Mesenchymal stem cell (in vitro differentiated cells and primary cell): ENCODE measurements around the gene AKAP10.

Source experiments
- DNase-seq: peaks from one replicate; pipeline ENCODE4 v3.0.0-alpha.2; 2013
- H2AFZ ChIP-seq: one replicate; pipeline ENCODE4 v1.6.1; 2013; ENCODE audit warnings: low read depth, mild to moderate bottlenecking, control low read depth, inconsistent platforms, low read length, moderate library complexity
- H2AK5ac ChIP-seq: 2 replicates; pipeline ENCODE4 v1.6.1; 2013; ENCODE audit warnings: low read length, moderate library complexity, mild to moderate bottlenecking, inconsistent platforms; ENCODE audit not compliant: severe bottlenecking
- H2BK120ac ChIP-seq: one replicate; pipeline ENCODE4 v1.6.1; 2013; ENCODE audit warnings: low read depth, mild to moderate bottlenecking, inconsistent platforms, low read length, moderate library complexity
- H2BK12ac ChIP-seq, 2 experiments: one replicate each; pipeline ENCODE4 v1.6.1; 2013; ENCODE audit warnings: inconsistent platforms in 2 of 2, low read length in 2 of 2, mild to moderate bottlenecking in 2 of 2, moderate library complexity in 2 of 2, control low read depth in 1 of 2
- H2BK15ac ChIP-seq: one replicate; pipeline ENCODE4 v1.6.1; 2013; ENCODE audit warnings: mild to moderate bottlenecking, low read depth, inconsistent platforms; ENCODE audit not compliant: poor library complexity, severe bottlenecking
- H2BK5ac ChIP-seq: 2 replicates; pipeline ENCODE4 v1.6.1; 2013; ENCODE audit warnings: low read depth, mild to moderate bottlenecking, low read length, control low read depth, inconsistent platforms; ENCODE audit not compliant: poor library complexity, severe bottlenecking
- H3K14ac ChIP-seq, 2 experiments: one replicate each; pipeline ENCODE4 v1.6.1; 2013; ENCODE audit warnings: inconsistent platforms in 2 of 2, low read length in 2 of 2, control low read depth in 1 of 2, mild to moderate bottlenecking in 1 of 2, moderate library complexity in 1 of 2
- H3K18ac ChIP-seq, 2 experiments: one replicate each; pipeline ENCODE4 v1.6.1; 2013; ENCODE audit warnings: inconsistent platforms in 2 of 2, low read length in 2 of 2, control low read depth in 1 of 2, low read depth in 1 of 2, mild to moderate bottlenecking in 1 of 2
- H3K23ac ChIP-seq, 2 experiments: one replicate each; pipeline ENCODE4 v1.6.1; 2013; ENCODE audit warnings: inconsistent platforms in 2 of 2, low read length in 2 of 2, mild to moderate bottlenecking in 2 of 2, moderate library complexity in 2 of 2, control low read depth in 1 of 2
- H3K27ac ChIP-seq: 2 replicates; pipeline ENCODE4 v1.5.1; 2013; ENCODE audit warnings: mild to moderate bottlenecking, moderate library complexity, low read length, control low read depth, inconsistent platforms; ENCODE audit not compliant: poor library complexity, severe bottlenecking
- H3K27me3 ChIP-seq, 2 experiments: 2 replicates each; pipeline versions ENCODE4 v1.6.1 to v1.7.0; 2013; ENCODE audit warnings: low read length in 2 of 2, mild to moderate bottlenecking in 2 of 2, moderate library complexity in 2 of 2, control low read depth in 1 of 2, inconsistent platforms in 1 of 2; ENCODE audit not compliant: control insufficient read depth in 1 of 2, insufficient read depth in 1 of 2
- H3K36me3 ChIP-seq, 2 experiments: 2 replicates each; pipeline versions ENCODE4 v1.6.1 to v1.7.0; 2013; ENCODE audit warnings: low read length in 2 of 2, control low read depth in 1 of 2, inconsistent platforms in 1 of 2, low read depth in 1 of 2, mild to moderate bottlenecking in 1 of 2; ENCODE audit not compliant: insufficient read depth in 2 of 2, control insufficient read depth in 1 of 2
- H3K4ac ChIP-seq, 2 experiments: one replicate each; pipeline ENCODE4 v1.6.1; 2013; ENCODE audit warnings: inconsistent platforms in 2 of 2, low read length in 2 of 2, mild to moderate bottlenecking in 2 of 2, moderate library complexity in 2 of 2, control low read depth in 1 of 2, low read depth in 1 of 2
- H3K4me1 ChIP-seq: 2 replicates; pipeline ENCODE4 v1.6.1; 2013; ENCODE audit warnings: low read depth, low read length, control low read depth; ENCODE audit not compliant: control insufficient read depth, insufficient read depth
- H3K4me2 ChIP-seq: 2 replicates; pipeline ENCODE4 v1.6.1; 2013; ENCODE audit warnings: low read length, mild to moderate bottlenecking, inconsistent platforms; ENCODE audit not compliant: poor library complexity, severe bottlenecking
- H3K4me3 ChIP-seq, 2 experiments: 2 replicates each; pipeline versions ENCODE4 v1.5.1 to v1.7.0; 2013; ENCODE audit warnings: low read length in 2 of 2, mild to moderate bottlenecking in 2 of 2, control low read depth in 1 of 2, low read depth in 1 of 2; ENCODE audit not compliant: insufficient read depth in 1 of 2
- H3K79me1 ChIP-seq: replicated peaks from 2 replicates; pipeline ENCODE4 v1.6.1; 2013; ENCODE audit warnings: mild to moderate bottlenecking, control low read depth, low read length, inconsistent platforms; ENCODE audit not compliant: poor library complexity, severe bottlenecking
- H3K9ac ChIP-seq: 2 replicates; pipeline ENCODE4 v1.7.0; 2013; ENCODE audit warnings: mild to moderate bottlenecking, low read length, moderate library complexity
- H3K9me3 ChIP-seq: 2 replicates; pipeline ENCODE4 v1.7.0; 2013; ENCODE audit warnings: mild to moderate bottlenecking, low read length; ENCODE audit not compliant: control insufficient read depth
- H4K8ac ChIP-seq: one replicate; pipeline ENCODE4 v1.6.1; 2013; ENCODE audit warnings: inconsistent platforms, mild to moderate bottlenecking, low read length, moderate library complexity
- H4K91ac ChIP-seq: one replicate; pipeline ENCODE4 v1.6.1; 2013; ENCODE audit warnings: mild to moderate bottlenecking, low read length, inconsistent platforms
- WGBS: methylation state at CpG from one replicate; pipeline ENCODE4 v1.1.7; 2013; ENCODE audit warnings: mixed read lengths; 5-methylcytosine and 5-hydroxymethylcytosine counted together

The AKAP10 gene

GRCh38 chr17:19943026-19943425 is 34.6 kb downstream of the AKAP10 start:
- Histone ChIP-seq H3K4ac (no peak overlapping the region), H2BK15ac (no peak overlapping the region), H3K18ac (no peak overlapping the region), H3K4me3 (no peak overlapping the region), H2BK120ac (no peak overlapping the region), H4K8ac (no peak overlapping the region), H3K14ac (no peak overlapping the region), H3K4me1 (peaks cover 2% of the 10 kb centered on the region), H2AFZ (no peak overlapping the region), H4K91ac (no peak overlapping the region), H3K79me1 (peaks cover 26% of the 10 kb centered on the region), H2AK5ac (no peak overlapping the region), H2BK5ac (no peak overlapping the region), H3K23ac (no peak overlapping the region), H3K27me3 (no peaks in the 10 kb centered on the region), H3K4me2 (no peak overlapping the region), H3K9me3 (no peaks in the 10 kb centered on the region), H3K36me3 (peaks cover 14 to 86% of the 10 kb centered on the region in 2 experiments), H3K9ac (no peak overlapping the region), H2BK12ac (no peak overlapping the region), H3K27ac (no peak overlapping the region)
- 97% methylated on average over 4 of the region's 5 CpGs for WGBS
- DNase-seq = no peak

DNA sequence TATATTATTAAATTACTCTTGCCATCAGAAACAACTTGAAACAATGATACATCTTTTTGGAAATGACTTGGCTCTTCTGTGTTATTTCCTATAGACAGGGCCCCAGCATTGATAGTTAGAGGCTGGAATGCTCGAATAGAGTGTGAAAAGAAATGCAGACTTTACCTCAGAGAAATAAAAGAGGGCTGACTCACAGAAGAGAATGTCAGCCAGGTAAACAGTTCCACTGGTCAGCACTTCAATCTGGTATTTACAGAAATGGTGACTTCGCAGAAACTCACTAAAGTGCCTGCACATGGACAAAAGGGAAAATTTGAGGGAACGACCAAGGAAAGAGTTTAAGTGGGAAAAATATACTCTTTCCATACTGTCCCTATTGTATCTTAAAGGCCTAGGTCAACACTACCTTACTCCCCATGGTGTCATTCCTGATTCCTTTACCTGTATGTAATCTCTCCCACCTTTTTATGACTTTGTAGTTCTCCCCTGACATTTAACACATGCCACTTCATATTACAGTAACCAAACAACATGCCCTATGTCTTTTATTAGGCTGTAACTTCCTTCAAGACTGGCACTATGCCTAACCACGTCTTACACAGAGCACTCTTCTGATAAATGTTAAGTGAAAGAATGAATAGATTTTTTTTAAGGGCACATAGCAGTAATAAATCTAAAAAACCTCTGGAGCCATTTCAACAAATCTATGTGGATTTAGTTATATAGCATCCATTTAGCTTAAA is 36.7 kb downstream of the AKAP10 start:
- Histone ChIP-seq H2AFZ (no peak overlapping the region), H3K4me2 (peak overlapping the region; percentile 22), H2AK5ac (no peak overlapping the region), H2BK5ac (no peak overlapping the region), H3K27me3 (no peaks in the 10 kb centered on the region), H3K9me3 (no peaks in the 10 kb centered on the region), H3K79me1 (peaks cover 23% of the 10 kb centered on the region), H3K9ac (no peak overlapping the region), H2BK120ac (peak overlapping the region; percentile 19), H3K36me3 (peaks cover 12 to 84% of the 10 kb centered on the region in 2 experiments), H3K23ac (no peak overlapping the region), H2BK12ac (no peak overlapping the region), H3K14ac (no peak overlapping the region), H2BK15ac (no peak overlapping the region), H3K4me3 (no peak overlapping the region), H4K8ac (no peak overlapping the region), H3K4ac (no peak overlapping the region), H3K4me1 (peaks cover 2% of the 10 kb centered on the region), H3K18ac (no peak overlapping the region), H4K91ac (no peak overlapping the region), H3K27ac (peak overlapping the region; percentile 76)
- peak; percentile 31 for DNase-seq
- 44% methylated on average over 3 of the region's 4 CpGs for WGBS

GRCh38 chr17:19939993-19940721 is 37.5 kb downstream of the AKAP10 start:
- H3K27me3 ChIP-seq = no peaks in the 10 kb centered on the region

DNA sequence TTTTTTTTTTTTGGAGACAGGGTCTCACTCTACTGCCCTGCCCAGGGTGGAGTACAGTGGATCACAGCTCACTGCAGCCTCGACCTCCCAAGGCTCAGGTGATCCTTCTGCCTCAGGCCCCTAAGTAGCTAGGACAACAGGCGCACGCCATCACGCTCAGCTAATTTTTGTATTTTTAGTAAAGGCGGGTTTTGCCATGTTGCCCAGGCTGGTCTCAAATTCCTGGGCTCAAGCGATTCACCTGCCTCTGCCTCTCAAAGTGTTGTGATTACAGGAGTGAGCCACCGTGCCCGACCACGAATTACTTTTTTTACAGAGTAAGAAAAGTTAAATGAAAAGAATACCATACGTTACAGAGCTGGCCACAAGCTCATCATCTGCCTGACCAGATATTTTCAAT is 38.9 kb downstream of the AKAP10 start:
- Histone ChIP-seq H3K14ac (no peak overlapping the region), H2BK120ac (peak overlapping the region; percentile 5), H3K27ac (no peak overlapping the region), H3K4me3 (no peak overlapping the region), H3K36me3 (peaks cover 20 to 85% of the 10 kb centered on the region in 2 experiments), H3K23ac (no peak overlapping the region), H3K27me3 (no peaks in the 10 kb centered on the region), H2BK5ac (no peak overlapping the region), H2BK15ac (no peak overlapping the region), H3K9me3 (no peaks in the 10 kb centered on the region), H3K4me1 (peaks cover 2% of the 10 kb centered on the region), H2AFZ (no peak overlapping the region), H4K91ac (no peak overlapping the region), H3K4me2 (no peak overlapping the region), H2BK12ac (no peak overlapping the region), H3K18ac (no peak overlapping the region), H3K9ac (no peak overlapping the region), H3K4ac (no peak overlapping the region), H2AK5ac (no peak overlapping the region), H4K8ac (no peak overlapping the region), H3K79me1 (peaks cover 21% of the 10 kb centered on the region)
- WGBS = 99% methylated on average over 10 of the region's 10 CpGs
- DNase-seq = no peak

More at GRCh38 chr17:19939993-19940721, 37.5 kb downstream of the AKAP10 start:
- Histone ChIP-seq H3K79me1 (peaks cover 19% of the 10 kb centered on the region), H3K4me1 (peaks cover 2% of the 10 kb centered on the region), H3K18ac (no peak overlapping the region), H2BK120ac (no peak overlapping the region), H3K23ac (no peak overlapping the region), H2BK12ac (no peak overlapping the region), H3K27ac (no peak overlapping the region), H3K9me3 (no peaks in the 10 kb centered on the region), H3K36me3 (peaks cover 13 to 85% of the 10 kb centered on the region in 2 experiments), H3K9ac (no peak overlapping the region), H3K4ac (no peak overlapping the region), H2BK5ac (no peak overlapping the region), H3K14ac (no peak overlapping the region), H2AFZ (no peak overlapping the region), H4K91ac (no peak overlapping the region), H3K4me2 (no peak overlapping the region), H2BK15ac (no peak overlapping the region), H2AK5ac (no peak overlapping the region), H4K8ac (no peak overlapping the region), H3K4me3 (no peak overlapping the region)
- WGBS = 71% methylated on average over 1 of the region's 2 CpGs
- no peak for DNase-seq
